ENCODE data around the gene SLC26A8. TPM values are rescaled to one million over a fixed set of nuclear protein-coding genes. Genes with fewer than 3 reads are reported as not detected.

The SLC26A8 gene
- total and polyA plus RNA-seq, 8 donors = 0.12 to 0.58 (median 0.15) TPM; not detected in 4

DNA sequence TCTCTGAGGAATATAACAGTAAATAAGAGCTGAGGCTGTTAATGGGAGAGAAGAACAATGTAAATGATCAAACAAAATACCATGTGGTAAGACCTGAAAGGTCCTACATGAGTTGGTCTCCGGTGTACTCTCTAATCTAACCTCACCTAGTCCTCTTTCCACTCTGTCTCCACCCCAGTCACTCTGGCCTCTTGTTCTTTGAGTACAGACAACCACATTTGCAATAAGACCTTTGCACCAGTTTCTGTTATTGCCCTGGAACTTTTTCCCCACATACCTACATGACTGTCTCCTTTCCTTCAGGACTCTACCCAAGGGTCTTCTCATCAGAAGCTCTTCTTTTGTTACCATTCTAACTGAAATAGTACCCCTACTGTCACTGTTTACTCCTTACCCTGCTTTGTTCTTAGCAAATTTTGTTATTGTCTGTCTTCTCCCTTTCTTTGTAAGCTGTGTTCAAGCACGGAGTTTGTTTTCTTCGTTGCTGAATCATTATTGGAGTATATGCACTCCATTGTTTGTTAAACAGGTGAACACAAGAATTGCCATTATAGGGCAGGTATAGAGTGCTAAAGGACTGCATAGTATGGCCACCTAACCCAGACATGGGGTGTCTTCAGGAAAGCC lies 40.4 kb upstream of the SLC26A8 start:
- H3K9me3 ChIP-seq = no peaks in the 10 kb centered on the region
- H3K36me3 ChIP-seq = peaks cover 0 to 16% (median 11%) of the 10 kb centered on the region in 4 donors
- no peak overlapping the region for H3K4me3 ChIP-seq
- H3K27me3 ChIP-seq = no peaks in the 10 kb centered on the region
- H3K27ac ChIP-seq = peak overlapping the region in 1 of 5 donors; percentile 39
- TF ChIP-seq POLR2AphosphoS5 (IDR thresholded peaks at IDR 0.05) (no peak), EP300 (IDR thresholded peaks at IDR 0.05) (no peak), CTCF (IDR thresholded peaks at IDR 0.05) (no peak), POLR2A (IDR thresholded peaks at IDR 0.05) (no peak)
- peak in 1 of 2 donors; percentile 58 for DNase-seq
- peaks cover 41 to 95% (median 69%) of the 10 kb centered on the region in 4 donors for H3K4me1 ChIP-seq
- WGBS, 5 donors = 41 to 66% (median 50%) methylated on average over 3 of the region's 3 CpGs
- intact Hi-C loops (cut with DNase I; ENCODE audit: low total_unique reads) = no loop called here

DNA sequence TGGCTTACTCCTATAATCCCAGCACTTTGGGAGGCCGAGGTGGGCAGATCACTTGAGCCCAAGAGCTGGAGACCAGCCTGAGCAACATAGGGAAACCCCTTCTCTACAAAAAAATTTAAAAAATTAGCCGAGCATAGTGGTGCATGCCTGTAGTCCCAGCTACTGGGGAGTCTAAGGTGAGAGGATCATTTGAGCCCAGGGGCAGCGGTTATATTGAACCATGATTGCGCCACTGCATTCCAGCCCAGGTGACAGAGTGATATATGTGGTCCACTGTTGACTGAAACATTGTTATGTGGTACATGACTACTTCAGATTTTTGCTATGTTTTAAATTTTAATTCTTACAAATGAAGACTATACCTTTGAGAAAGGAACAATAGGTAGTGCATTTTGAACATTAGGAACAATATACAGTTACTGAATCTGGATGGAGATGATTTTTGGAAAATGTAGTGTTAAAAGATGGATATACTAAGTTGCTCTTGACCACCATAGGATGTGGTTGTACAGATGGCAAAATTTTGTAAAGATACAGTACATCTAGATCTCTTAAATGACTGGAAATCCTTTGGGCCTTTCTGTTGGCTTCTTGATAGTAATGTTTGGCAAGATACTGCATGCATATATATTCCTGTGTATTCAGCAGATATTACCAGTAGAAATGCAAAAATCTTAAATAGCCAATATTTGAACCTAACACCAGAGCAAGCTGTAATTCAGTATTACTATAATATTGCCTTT lies 39.0 kb upstream of the SLC26A8 start:
- H3K4me3 ChIP-seq = no peak overlapping the region
- TF ChIP-seq EP300 (IDR thresholded peaks at IDR 0.05) (no peak), POLR2A (IDR thresholded peaks at IDR 0.05) (no peak), CTCF (IDR thresholded peaks at IDR 0.05) (no peak)
- H3K27ac ChIP-seq = no peak overlapping the region
- no peaks in the 10 kb centered on the region for H3K27me3 ChIP-seq
- intact Hi-C loops (cut with DNase I; ENCODE audit: low total_unique reads) = no loop called here
- no peak for DNase-seq
- WGBS, 5 donors = 93 to 100% (median 98%) methylated on average over 4 of the region's 4 CpGs
- peaks cover 0 to 27% (median 23%) of the 10 kb centered on the region in 4 donors for H3K36me3 ChIP-seq
- peaks cover 34 to 84% (median 61%) of the 10 kb centered on the region in 4 donors for H3K4me1 ChIP-seq
- H3K9me3 ChIP-seq = no peaks in the 10 kb centered on the region

- peaks cover 26 to 80% (median 57%) of the 10 kb centered on the region in 4 donors for H3K4me1 ChIP-seq
- 92 to 98% (median 96%) methylated on average over 2 of the region's 2 CpGs for WGBS, 5 donors
- no peaks in the 10 kb centered on the region for H3K27me3 ChIP-seq
- no peak overlapping the region for H3K27ac ChIP-seq
- intact Hi-C loops (cut with DNase I; ENCODE audit: low total_unique reads) = no loop called here
- TF ChIP-seq POLR2A (IDR thresholded peaks at IDR 0.05) (no peak), EP300 (IDR thresholded peaks at IDR 0.05) (no peak), POLR2AphosphoS5 (IDR thresholded peaks at IDR 0.05) (no peak), CTCF (IDR thresholded peaks at IDR 0.05) (no peak)
- H3K4me3 ChIP-seq = peak overlapping the region in 1 of 4 donors; percentile 1
- DNase-seq = no peak
- H3K36me3 ChIP-seq = peaks cover 0 to 27% (median 23%) of the 10 kb centered on the region in 4 donors
- H3K9me3 ChIP-seq = no peaks in the 10 kb centered on the region
Observed at GRCh38 chr6:36062247-36062646, 37.8 kb upstream of the SLC26A8 start.

- peaks cover 0 to 27% (median 23%) of the 10 kb centered on the region in 4 donors for H3K36me3 ChIP-seq
- no peaks in the 10 kb centered on the region for H3K9me3 ChIP-seq
- H3K4me1 ChIP-seq = peaks cover 22 to 77% (median 52%) of the 10 kb centered on the region in 4 donors
- H3K27me3 ChIP-seq = no peaks in the 10 kb centered on the region
- TF ChIP-seq EP300 (IDR thresholded peaks at IDR 0.05) (no peak), CTCF (IDR thresholded peaks at IDR 0.05) (no peak), POLR2AphosphoS5 (IDR thresholded peaks at IDR 0.05) (no peak), POLR2A (IDR thresholded peaks at IDR 0.05) (no peak)
- WGBS, 5 donors = 40 to 69% (median 45%) methylated on average over 2 of the region's 2 CpGs
- DNase-seq = no peak
- H3K27ac ChIP-seq = peak overlapping the region in 1 of 5 donors; percentile 4
- intact Hi-C loops (cut with DNase I; ENCODE audit: low total_unique reads) = no loop called here
- no peak overlapping the region for H3K4me3 ChIP-seq
Observed at GRCh38 chr6:36061236-36061635, 36.8 kb upstream of the SLC26A8 start.

All from stomach (tissue), 9 donors.